AG04450 (cell line): Measurements from ENCODE around the gene PGRMC2. TPM values are rescaled to one million over a fixed set of nuclear protein-coding genes. Genes with fewer than 3 reads are reported as not detected.
A peak's percentile ranks its signal among the peaks of the same experiment; 100 is the strongest.

Experiments used
- CTCF ChIA-PET: fragments of 300-600, 350-600 bp; formaldehyde crosslinking; extraction: SDS; loops from one replicate; lab custom pipeline; 2022; ENCODE audit warnings: antibody characterized with exemption, inconsistent platforms; lab: Charles Lee
- POLR2A ChIA-PET: fragments of 350-600 bp; formaldehyde crosslinking; extraction: SDS; loops from one replicate; lab custom pipeline; 2021; ENCODE audit warnings: antibody characterized with exemption, inconsistent platforms; lab: Yijun Ruan, JAX
- DNase-seq: peaks from one replicate; pipeline ENCODE4 v3.0.0-alpha.2; 2011; ENCODE audit warnings: low read depth, low spot score
- H3K27ac ChIP-seq: one replicate; pipeline ENCODE4 v1.5.1; 2012; ENCODE audit warnings: low read depth, low read length, control low read depth
- H3K27me3 ChIP-seq: one replicate; pipeline ENCODE4 v1.6.0; 2012; ENCODE audit warnings: low read length; ENCODE audit not compliant: control insufficient read depth, insufficient read depth
- H3K4me3 ChIP-seq: 2 replicates; pipeline ENCODE4 v1.5.1; 2011; ENCODE audit warnings: mild to moderate bottlenecking, low read depth, low read length, control low read depth
- H3K9me3 ChIP-seq: 2 replicates; pipeline ENCODE4 v1.5.1; 2012; ENCODE audit warnings: low read length; ENCODE audit not compliant: control insufficient read depth, insufficient read depth
- CTCF ChIP-seq: IDR thresholded peaks from 2 replicates; pipeline ENCODE4 v1.5.1; 2011; ENCODE audit warnings: low read depth, low read length, control low read depth, inconsistent platforms
- polyA plus RNA-seq: library from polyadenylated mRNA; depleted of rRNA; stranded (reverse); fragments of >200 nt; gene quantifications from 2 replicates; pipeline ENCODE4 v1.2.3, GENCODE V29; 2011; rRNA removed

PGRMC2 gene
- polyA plus RNA-seq, 1 experiment, result 50.9 TPM

- H3K4me3 ChIP-seq, result no peak overlapping the region
- no peak overlapping the region for H3K27ac ChIP-seq
- no peak for TF ChIP-seq CTCF
- POLR2A ChIA-PET, result interaction anchor here (0.6 to 2.5 kb wide), 6 partner anchors 16 to 1119 kb away, joined by 3 to 21 read pairs (median 4); partner anchors contain the start of gene PGRMC2
- peak; percentile 69 for DNase-seq
- no peaks in the 10 kb centered on the region for H3K9me3 ChIP-seq
- H3K27me3 ChIP-seq, result no peaks in the 10 kb centered on the region
- CTCF ChIA-PET, result interaction anchor here (0.6 to 1.3 kb wide), 5 partner anchors 21 to 638 kb away, joined by 3 to 4 read pairs (median 3); no protein-coding TSS in a partner anchor
These were observed 62.5 kb downstream of the PGRMC2 start for GRCh38 chr4:128225148-128225547.

GRCh38 chr4:128221586-128221985, 66.0 kb downstream of the PGRMC2 start:
- no peak overlapping the region for H3K27ac ChIP-seq
- CTCF ChIA-PET, result interaction anchor here (0.5 kb wide), 1 partner anchor 485 kb away, joined by 4 read pairs; no protein-coding TSS in a partner anchor

GRCh38 chr4:128220286-128221235, 67.1 kb downstream of the PGRMC2 start:
- peak; percentile 21 for DNase-seq
- H3K27ac ChIP-seq, result no peak overlapping the region
- CTCF ChIA-PET, result interaction anchor here (0.5 to 1.2 kb wide), 5 partner anchors 10 to 250 kb away, joined by 3 to 4 read pairs (median 3); no protein-coding TSS in a partner anchor
- no peaks in the 10 kb centered on the region for H3K27me3 ChIP-seq
- H3K4me3 ChIP-seq, result no peak overlapping the region
- TF ChIP-seq CTCF, result peak; percentile 41
- POLR2A ChIA-PET, result no interaction called here
- H3K9me3 ChIP-seq, result no peaks in the 10 kb centered on the region

More at GRCh38 chr4:128221586-128221985, 66.0 kb downstream of the PGRMC2 start:
- DNase-seq, result no peak
- POLR2A ChIA-PET, result no interaction called here
- H3K9me3 ChIP-seq, result no peaks in the 10 kb centered on the region
- H3K27me3 ChIP-seq, result no peaks in the 10 kb centered on the region
- TF ChIP-seq CTCF, result no peak
- no peak overlapping the region for H3K4me3 ChIP-seq

Other genes with a start within 250 kb of the PGRMC2 start
- gene LARP1B, start 226.5 kb downstream of the PGRMC2 start, polyA plus RNA-seq, result 16.2 and 24.3 TPM in 2 replicates